A549 (cell line): ENCODE measurements around the gene ABCA4.
"Not testable (repeated sequence)": the region's sequence is repeated elsewhere in the genome, so short reads cannot be mapped to it uniquely, and the experiment has no call there.

Experiments
- EHMT2 ChIP-seq: fragments of 200-600 bp; sonication (generic); IDR thresholded peaks from 2 replicates; pipeline ENCODE4 v1.6.1; 2016; ENCODE audit warnings: antibody characterized with exemption, low read depth, mild to moderate bottlenecking, moderate library complexity
- MAX ChIP-seq: IDR thresholded peaks from 2 replicates; pipeline ENCODE4 v1.6.1; 2012
- POLR2A ChIP-seq: IDR thresholded peaks from 2 replicates; pipeline ENCODE4 v1.6.1; 2012; ENCODE audit warnings: mild to moderate bottlenecking, low read length
- RAD21 ChIP-seq, 2 experiments: fragments of >200 bp in 1 of 2; sonication (Bioruptor Twin) in 1 of 2; formaldehyde crosslinking in 1 of 2; IDR thresholded peaks in 1 of 2; conservative IDR thresholded peaks in 1 of 2; 2 replicates in 1 of 2; 3 replicates in 1 of 2; pipeline ENCODE4 v1.6.1; 2012 to 2018; ENCODE audit warnings: inconsistent platforms in 1 of 2
- USF2 ChIP-seq: fragments of 450-650 bp; IDR thresholded peaks from 2 replicates; pipeline ENCODE4 v1.6.1; 2014; ENCODE audit warnings: antibody characterized with exemption
- TF ChIP-seq, protein P1 (sequence below): fragments of >200 bp; sonication (Bioruptor Twin); formaldehyde crosslinking; IDR thresholded peaks from 3 replicates; pipeline ENCODE4 v1.5.1; 2016

GRCh38 chr1:94163249-94163648 is 42.3 kb upstream of the ABCA4 start:
- TF ChIP-seq, protein P1, sequence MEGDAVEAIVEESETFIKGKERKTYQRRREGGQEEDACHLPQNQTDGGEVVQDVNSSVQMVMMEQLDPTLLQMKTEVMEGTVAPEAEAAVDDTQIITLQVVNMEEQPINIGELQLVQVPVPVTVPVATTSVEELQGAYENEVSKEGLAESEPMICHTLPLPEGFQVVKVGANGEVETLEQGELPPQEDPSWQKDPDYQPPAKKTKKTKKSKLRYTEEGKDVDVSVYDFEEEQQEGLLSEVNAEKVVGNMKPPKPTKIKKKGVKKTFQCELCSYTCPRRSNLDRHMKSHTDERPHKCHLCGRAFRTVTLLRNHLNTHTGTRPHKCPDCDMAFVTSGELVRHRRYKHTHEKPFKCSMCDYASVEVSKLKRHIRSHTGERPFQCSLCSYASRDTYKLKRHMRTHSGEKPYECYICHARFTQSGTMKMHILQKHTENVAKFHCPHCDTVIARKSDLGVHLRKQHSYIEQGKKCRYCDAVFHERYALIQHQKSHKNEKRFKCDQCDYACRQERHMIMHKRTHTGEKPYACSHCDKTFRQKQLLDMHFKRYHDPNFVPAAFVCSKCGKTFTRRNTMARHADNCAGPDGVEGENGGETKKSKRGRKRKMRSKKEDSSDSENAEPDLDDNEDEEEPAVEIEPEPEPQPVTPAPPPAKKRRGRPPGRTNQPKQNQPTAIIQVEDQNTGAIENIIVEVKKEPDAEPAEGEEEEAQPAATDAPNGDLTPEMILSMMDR = not testable (repeated sequence)
- TF ChIP-seq EHMT2; USF2; RAD21 (conservative IDR thresholded peaks at IDR 0.05 in 1 of 2, IDR thresholded peaks at IDR 0.05 in 1 of 2); MAX; POLR2A: not testable (repeated sequence)
